SK-N-SH treated with all-trans-retinoic acid at 6 μM for 48 hours (cell line): Measurements from ENCODE around the gene RBM18.
A peak's percentile ranks its signal among the peaks of the same experiment; 100 is the strongest.

ENCODE experiments used
- ATAC-seq: fragments of 200-7000 bp; cut with Tn5 transposase; 3 replicates; pipeline ENCODE4 v1.9.1; 2020; ENCODE audit warnings: mild to moderate bottlenecking, moderate library complexity
- ARNTL ChIP-seq: fragments of 450-650 bp; formaldehyde crosslinking; IDR thresholded peaks from 2 replicates; pipeline ENCODE4 v1.5.0; 2020; ENCODE audit warnings: low read depth, mild to moderate bottlenecking, moderate library complexity, borderline replicate concordance
- BACH2 ChIP-seq: fragments of 250-450 bp; sonication (Bioruptor Pico); IDR thresholded peaks from 2 replicates; pipeline ENCODE4 v1.9.0; 2021; ENCODE audit warnings: mild to moderate bottlenecking, borderline replicate concordance
- CREB5 ChIP-seq: fragments of 250-450 bp; sonication (Bioruptor Pico); IDR thresholded peaks from 2 replicates; pipeline ENCODE4 v1.5.1; 2020; ENCODE audit warnings: low read depth, mild to moderate bottlenecking, moderate library complexity
- CSDC2 ChIP-seq: fragments of 250-450 bp; sonication (Bioruptor Pico); IDR thresholded peaks from 2 replicates; pipeline ENCODE4 v1.5.0; 2020; ENCODE audit warnings: mild to moderate bottlenecking, moderate library complexity
- CSRNP3 ChIP-seq: fragments of 250-450 bp; sonication (Bioruptor Pico); IDR thresholded peaks from 2 replicates; pipeline ENCODE4 v1.5.1; 2021; ENCODE audit warnings: mild to moderate bottlenecking, moderate library complexity
- ESRRG ChIP-seq: fragments of 250-450 bp; sonication (Bioruptor Pico); IDR thresholded peaks from 2 replicates; pipeline ENCODE4 v1.6.1; 2021; ENCODE audit warnings: mild to moderate bottlenecking
- GLIS3 ChIP-seq: fragments of 250-450 bp; sonication (Bioruptor Pico); IDR thresholded peaks from 2 replicates; pipeline ENCODE4 v1.5.0; 2020; ENCODE audit warnings: mild to moderate bottlenecking, moderate library complexity
- ISL1 ChIP-seq: fragments of 250-450 bp; sonication (Bioruptor Pico); IDR thresholded peaks from 2 replicates; pipeline ENCODE4 v2.1.2; 2022; ENCODE audit warnings: mild to moderate bottlenecking, moderate library complexity
- OSR1 ChIP-seq: fragments of 250-450 bp; sonication (Bioruptor Pico); IDR thresholded peaks from 2 replicates; pipeline ENCODE4 v1.8.0; 2022; ENCODE audit warnings: moderate library complexity, mild to moderate bottlenecking, inconsistent platforms
- PATZ1 ChIP-seq: fragments of 250-450 bp; sonication (Bioruptor Pico); IDR thresholded peaks from 2 replicates; pipeline ENCODE4 v1.8.0; 2020; ENCODE audit warnings: mild to moderate bottlenecking, moderate library complexity, borderline replicate concordance
- POU6F1 ChIP-seq: fragments of 250-450 bp; sonication (Bioruptor Pico); IDR thresholded peaks from 2 replicates; pipeline ENCODE4 v1.8.0; 2021; ENCODE audit warnings: low read depth, mild to moderate bottlenecking, moderate library complexity, borderline replicate concordance
- PPARA ChIP-seq: fragments of 250-450 bp; sonication (Bioruptor Pico); IDR thresholded peaks from 2 replicates; pipeline ENCODE4 v1.5.0; 2020; ENCODE audit warnings: mild to moderate bottlenecking, borderline replicate concordance
- RARB ChIP-seq: fragments of 250-450 bp; sonication (Bioruptor Pico); IDR thresholded peaks from 2 replicates; pipeline ENCODE4 v1.8.0; 2021; ENCODE audit warnings: mild to moderate bottlenecking, moderate library complexity
- SNAI2 ChIP-seq: fragments of 250-450 bp; sonication (Bioruptor Pico); IDR thresholded peaks from 2 replicates; pipeline ENCODE4 v1.5.0; 2020; ENCODE audit warnings: mild to moderate bottlenecking, moderate library complexity
- TCF4 ChIP-seq: fragments of 250-450 bp; sonication (Bioruptor Pico); IDR thresholded peaks from 2 replicates; pipeline ENCODE4 v1.8.0; 2021; ENCODE audit warnings: mild to moderate bottlenecking, moderate library complexity, borderline replicate concordance
- TSHZ2 ChIP-seq: fragments of 250-450 bp; sonication (Bioruptor Pico); IDR thresholded peaks from 2 replicates; pipeline ENCODE4 v1.5.0; 2020; ENCODE audit warnings: mild to moderate bottlenecking, moderate library complexity
- ZC3H10 ChIP-seq: fragments of 250-450 bp; sonication (Bioruptor Pico); IDR thresholded peaks from 2 replicates; pipeline ENCODE4 v1.5.1; 2021; ENCODE audit warnings: mild to moderate bottlenecking, moderate library complexity
- ZFP3 ChIP-seq: fragments of 250-450 bp; sonication (Bioruptor Pico); IDR thresholded peaks from 2 replicates; pipeline ENCODE4 v1.5.0; 2020; ENCODE audit warnings: mild to moderate bottlenecking, moderate library complexity
- ZFP30 ChIP-seq: fragments of 450-650 bp; formaldehyde crosslinking; IDR thresholded peaks from 2 replicates; pipeline ENCODE4 v1.5.0; 2022; ENCODE audit warnings: mild to moderate bottlenecking, moderate library complexity
- ZNF565 ChIP-seq: fragments of 450-650 bp; formaldehyde crosslinking; conservative IDR thresholded peaks from 2 replicates; pipeline ENCODE4 v1.5.0; 2020; ENCODE audit warnings: low read depth, mild to moderate bottlenecking, moderate library complexity
- ZNF70 ChIP-seq: fragments of 450-650 bp; formaldehyde crosslinking; IDR thresholded peaks from 2 replicates; pipeline ENCODE4 v1.5.0; 2020; ENCODE audit warnings: mild to moderate bottlenecking, moderate library complexity

RBM18 gene

GRCh38 chr9:122268041-122268814, 3.6 kb upstream of the RBM18 start:
- ATAC-seq, result no peak
- TF ChIP-seq ARNTL (CRISPR knock-in tag), result no peak
- no peak for TF ChIP-seq CSDC2 (CRISPR knock-in tag)
- TF ChIP-seq PPARA, result no peak
- TF ChIP-seq BACH2 (CRISPR knock-in tag), result no peak
- TF ChIP-seq POU6F1 (CRISPR knock-in tag), result no peak
- no peak for TF ChIP-seq ZC3H10 (CRISPR knock-in tag)
- no peak for TF ChIP-seq ESRRG
- no peak for TF ChIP-seq TCF4 (CRISPR knock-in tag)
- no peak for TF ChIP-seq ZFP30 (CRISPR knock-in tag)
- no peak for TF ChIP-seq OSR1 (CRISPR knock-in tag)
- no peak for TF ChIP-seq CREB5 (CRISPR knock-in tag)
- TF ChIP-seq SNAI2, result no peak
- TF ChIP-seq ZFP3 (CRISPR knock-in tag), result no peak
- no peak for TF ChIP-seq CSRNP3
- TF ChIP-seq ISL1 (CRISPR knock-in tag), result no peak
- no peak for TF ChIP-seq TSHZ2 (CRISPR knock-in tag)
- TF ChIP-seq RARB (CRISPR knock-in tag), result no peak
- TF ChIP-seq ZNF70 (CRISPR knock-in tag), result no peak
- TF ChIP-seq PATZ1 (CRISPR knock-in tag), result no peak

- peak; percentile 42 for ATAC-seq
- TF ChIP-seq ZNF565 (CRISPR knock-in tag), result no peak
- 0 out of 2 replicates have a peak, but pooled peaks have one; percentile 18 for TF ChIP-seq GLIS3 (CRISPR knock-in tag)
Measured at GRCh38 chr9:122265149-122265915, 692 bp upstream of the RBM18 start.
